Right lobe of liver (tissue), 6 donors: ENCODE data around the gene KRT76. TPM values are rescaled to one million over a fixed set of nuclear protein-coding genes. Genes with fewer than 3 reads are reported as not detected.

Source experiments
- ATAC-seq, 4 donors: fragments of 200-7000 bp; cut with Tn5 transposase; one replicate each; pipeline ENCODE4 v1.9.1; 2020; ENCODE audit warnings: mild to moderate bottlenecking in 4 of 4, moderate library complexity in 4 of 4
- DNase-seq, 3 donors: peaks; one replicate each; pipeline ENCODE4 v3.0.0-alpha.2; 2020
- H3K27ac ChIP-seq, 3 donors: fragments of 200-600 bp; one replicate each; pipeline ENCODE4 v1.8.0; 2022
- H3K27me3 ChIP-seq, 2 donors: fragments of 200-600 bp; one replicate each; pipeline ENCODE4 v1.8.0; 2022
- H3K36me3 ChIP-seq, 4 donors: fragments of 200-600 bp; sonication (generic) in 1 of 4; one replicate each; pipeline versions ENCODE4 v1.5.1 to v1.8.0; 2017 to 2022; ENCODE audit warnings: control low read depth in 1 of 4
- H3K4me1 ChIP-seq, 4 donors: fragments of 200-600 bp; sonication (generic) in 1 of 4; one replicate each; pipeline versions ENCODE4 v1.5.1 to v1.8.0; 2017 to 2022; ENCODE audit warnings: control low read depth in 1 of 4
- H3K4me3 ChIP-seq, 3 donors: fragments of 200-600 bp; one replicate each; pipeline ENCODE4 v1.8.0; 2022
- H3K9me3 ChIP-seq, 4 donors: fragments of 200-600 bp; sonication (generic) in 1 of 4; one replicate each; pipeline versions ENCODE4 v1.5.1 to v1.8.0; 2017 to 2022; ENCODE audit warnings: control low read depth in 1 of 4
- CTCF ChIP-seq, 4 donors: fragments of 200-600 bp in 3 of 4; fragments of 450-650 bp in 1 of 4; IDR thresholded peaks; one replicate each; pipeline versions ENCODE4 v1.5.1 to v1.8.0; 2016 to 2022; ENCODE audit warnings: antibody characterized with exemption in 4 of 4, mild to moderate bottlenecking in 2 of 4
- POLR2A ChIP-seq: fragments of 450-650 bp; IDR thresholded peaks from one replicate; pipeline ENCODE4 v1.6.1; 2017; ENCODE audit warnings: antibody characterized with exemption, mild to moderate bottlenecking
- WGBS: methylation state at CpG from one replicate; pipeline ENCODE4 v1.1.6; 2018; ENCODE audit warnings: low coverage, low lambda C conversion rate; ENCODE audit not compliant: insufficient coverage; ENCODE audit errors: missing lambda C conversion rate; 5-methylcytosine and 5-hydroxymethylcytosine counted together
- intact Hi-C, 2 donors: fragments of 100-400 bp; cut with DNase I; formaldehyde crosslinking; loops; one replicate each; pipeline versions ENCODE4 v1.11.2 to v1.14.1; 2022
- total RNA-seq, 6 experiments: library from RNA; depleted of rRNA in 2 of 6; stranded (reverse); fragments of >200 nt in 2 of 6; fragmentation: NEBNext Ultra II Directional in 3 of 6; extraction: Animal tissue kit (Norgen Biotek cat#: 25700) in 3 of 6; gene quantifications; one replicate each; pipeline versions ENCODE4 v1.1.0 to v1.2.4, GENCODE V29; 2016 to 2023
- donor health status: DM: no; HTN: yes; CAD: no.
- donor health status: DM: no; HTN: no; CAD: no.
- donor health status: DM: no; HTN: no; CAD: no.
- donor health status: DM: no; HTN: yes; CAD: no.
- donor health status: DM: no; HTN: yes; CAD: no.

Gene KRT76
- total RNA-seq, 6 experiments from 2014 or later = not detected

DNA sequence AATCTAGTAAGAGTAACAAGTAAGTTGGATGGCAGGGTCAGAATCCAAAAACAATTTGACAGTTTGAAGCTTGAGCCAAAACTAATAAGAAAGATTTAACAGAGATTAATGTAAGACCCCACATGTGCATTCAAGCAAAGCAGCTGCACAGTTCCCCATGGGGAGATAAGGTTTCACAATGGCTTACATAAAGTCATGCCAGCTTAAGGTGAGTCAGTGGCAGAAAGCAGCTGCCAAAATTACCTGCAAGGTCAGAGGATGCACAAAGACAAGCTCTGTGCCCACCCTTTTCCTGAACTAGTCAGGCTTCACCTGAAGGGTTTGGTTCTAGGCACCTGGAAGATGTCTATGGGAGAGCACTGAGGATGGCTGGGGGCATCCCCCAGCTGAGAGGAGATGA lies 37.2 kb downstream of the KRT76 start:
- TF ChIP-seq POLR2A (no peak), CTCF (IDR thresholded peaks at IDR 0.05) (no peak)
- no peak for ATAC-seq

GRCh38 chr12:52735816-52736632 lies 41.1 kb downstream of the KRT76 start:
- Histone ChIP-seq H3K27ac (no peak overlapping the region), H3K4me1 (no peaks in the 10 kb centered on the region), H3K36me3 (no peaks in the 10 kb centered on the region), H3K4me3 (no peak overlapping the region), H3K27me3 (no peaks in the 10 kb centered on the region), H3K9me3 (no peaks in the 10 kb centered on the region)
- no peak for DNase-seq
- intact Hi-C loops = no loop called here
- TF ChIP-seq CTCF (IDR thresholded peaks at IDR 0.05) = no peak
- TF ChIP-seq POLR2A = no peak
- 85% methylated on average over 2 of the region's 5 CpGs for WGBS
- peak in 1 of 4 donors; percentile 30 for ATAC-seq

More for the DNA sequence above, 37.2 kb downstream of the KRT76 start:
- Histone ChIP-seq H3K4me3 (no peak overlapping the region), H3K36me3 (no peaks in the 10 kb centered on the region), H3K4me1 (no peaks in the 10 kb centered on the region), H3K27me3 (no peaks in the 10 kb centered on the region), H3K9me3 (no peaks in the 10 kb centered on the region), H3K27ac (no peak overlapping the region)
- intact Hi-C loops = no loop called here
- DNase-seq = no peak

DNA sequence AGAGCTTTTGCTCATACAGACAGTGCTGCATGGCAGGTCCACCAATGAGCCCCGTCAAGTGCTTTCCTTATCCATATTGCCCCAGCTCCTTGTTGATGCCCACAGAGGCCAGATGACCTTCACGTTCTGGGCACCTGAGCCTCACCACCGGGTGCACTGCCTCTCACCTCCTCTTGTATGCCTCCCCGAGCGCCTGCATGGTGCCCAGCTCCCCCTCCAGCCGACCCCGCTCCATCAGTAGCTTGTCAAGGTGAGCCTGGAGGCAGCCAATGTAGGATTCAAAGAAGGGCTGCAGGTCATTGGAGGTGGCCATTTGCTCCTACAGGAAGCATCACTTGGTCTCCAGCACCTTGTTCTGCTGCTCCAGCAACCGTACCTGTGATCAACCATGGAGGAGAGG lies 42.0 kb downstream of the KRT76 start:
- Histone ChIP-seq H3K27ac (no peak overlapping the region), H3K27me3 (no peaks in the 10 kb centered on the region), H3K4me3 (no peak overlapping the region), H3K36me3 (no peaks in the 10 kb centered on the region), H3K9me3 (no peaks in the 10 kb centered on the region), H3K4me1 (no peaks in the 10 kb centered on the region)
- 40% methylated on average over 1 of the region's 8 CpGs for WGBS
- TF ChIP-seq CTCF (IDR thresholded peaks at IDR 0.05) = no peak
- no peak for TF ChIP-seq POLR2A
- intact Hi-C loops = no loop called here
- ATAC-seq (no peak), DNase-seq (no peak)

DNA sequence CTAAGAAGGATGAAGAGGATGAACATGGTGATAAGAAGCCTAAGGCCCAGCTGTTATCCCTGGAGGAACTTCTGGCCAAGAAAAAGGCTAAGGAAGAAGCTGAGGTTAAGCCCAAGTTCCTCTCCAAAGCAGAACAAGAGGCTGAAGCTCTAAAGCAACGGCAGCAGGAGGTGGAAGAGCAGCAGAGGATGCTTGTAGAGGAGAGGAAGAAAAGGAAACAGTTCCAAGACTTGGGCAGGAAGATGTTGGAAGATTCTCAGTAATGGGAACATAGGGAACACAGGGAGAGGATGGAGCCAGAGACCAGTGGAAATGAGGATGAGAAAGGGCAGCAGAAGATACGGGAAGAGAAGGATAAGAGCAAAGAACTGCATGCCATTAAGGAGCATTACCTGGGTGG lies 46.4 kb downstream of the KRT76 start:
- 50% methylated on average over 2 of the region's 2 CpGs for WGBS
- TF ChIP-seq POLR2A (no peak), CTCF (IDR thresholded peaks at IDR 0.05) (no peak)
- DNase-seq (no peak), ATAC-seq (no peak)
- H3K4me1 ChIP-seq = no peaks in the 10 kb centered on the region
- H3K4me3 ChIP-seq = no peak overlapping the region
- intact Hi-C loops = no loop called here
- H3K27ac ChIP-seq = no peak overlapping the region
- H3K27me3 ChIP-seq = no peaks in the 10 kb centered on the region
- no peaks in the 10 kb centered on the region for H3K36me3 ChIP-seq
- H3K9me3 ChIP-seq = no peaks in the 10 kb centered on the region
